HK-2 (cell line): ENCODE results near the gene HMGXB4.

Experiments used
- DNase-seq: peaks from one replicate; pipeline ENCODE4 v3.0.0-alpha.2; 2018; ENCODE audit not compliant: unreplicated experiment

The HMGXB4 gene

GRCh38 chr22:35326854-35327562, 69.7 kb downstream of the HMGXB4 start:
- no peak for DNase-seq

DNA sequence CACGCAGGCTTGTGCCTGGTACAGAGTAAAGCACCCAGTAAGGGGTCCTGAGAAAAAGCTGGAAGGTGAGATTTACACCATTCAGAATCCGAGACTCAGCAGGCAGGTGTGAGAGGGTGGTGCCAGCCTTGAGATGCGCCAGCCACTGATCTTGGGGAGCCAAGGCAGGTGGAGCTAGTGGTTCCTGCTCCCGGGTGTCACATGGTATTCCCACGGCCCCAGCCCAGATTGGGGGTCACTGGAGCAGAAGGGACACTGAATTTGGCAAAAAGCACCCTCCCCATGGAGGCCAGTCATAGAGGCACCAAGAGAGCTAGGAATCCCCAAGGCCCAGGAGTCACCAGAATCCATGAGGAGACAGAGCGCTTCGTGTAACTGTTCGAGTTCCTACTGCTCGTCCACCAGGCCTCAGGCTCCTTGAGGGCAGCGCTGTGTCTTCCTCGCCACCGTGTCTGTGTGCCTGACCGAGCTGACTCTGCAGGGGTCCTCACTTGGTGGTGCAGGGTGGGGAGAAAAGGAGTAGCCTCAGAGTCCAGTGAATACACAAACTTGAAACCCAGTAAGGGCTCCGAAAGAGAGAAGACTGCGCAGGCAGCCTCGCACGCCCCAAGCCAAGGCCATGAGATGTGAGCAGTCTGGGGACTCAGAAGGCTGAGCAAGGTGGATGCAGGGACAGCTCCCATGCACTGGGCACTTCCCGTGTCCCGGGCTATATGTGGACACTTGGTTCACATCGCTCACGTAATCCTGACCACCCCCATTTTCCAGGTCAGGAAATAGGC, 70.6 kb downstream of the HMGXB4 start:
- DNase-seq, result no peak

DNA sequence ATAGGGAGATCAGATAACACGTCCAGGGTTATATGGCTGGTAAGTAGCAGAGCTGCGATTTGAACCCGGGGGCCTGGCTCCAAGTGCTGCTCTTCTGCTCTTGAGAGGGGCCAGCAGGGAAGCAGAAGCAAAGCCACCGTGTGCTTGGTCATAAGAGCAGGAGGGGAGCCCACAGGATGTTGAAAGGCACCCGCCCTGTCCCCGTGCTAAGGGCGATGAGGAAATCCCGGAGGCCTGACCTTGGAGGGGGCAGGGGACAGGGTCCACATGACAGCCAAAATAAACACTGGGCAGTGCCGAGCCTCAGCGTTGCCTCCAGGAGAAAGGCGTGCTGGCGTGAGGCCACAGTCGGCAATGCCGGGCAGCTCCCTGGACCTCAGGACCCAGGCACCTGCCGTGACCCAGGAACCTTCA, 71.2 kb downstream of the HMGXB4 start:
- DNase-seq, result no peak

DNA sequence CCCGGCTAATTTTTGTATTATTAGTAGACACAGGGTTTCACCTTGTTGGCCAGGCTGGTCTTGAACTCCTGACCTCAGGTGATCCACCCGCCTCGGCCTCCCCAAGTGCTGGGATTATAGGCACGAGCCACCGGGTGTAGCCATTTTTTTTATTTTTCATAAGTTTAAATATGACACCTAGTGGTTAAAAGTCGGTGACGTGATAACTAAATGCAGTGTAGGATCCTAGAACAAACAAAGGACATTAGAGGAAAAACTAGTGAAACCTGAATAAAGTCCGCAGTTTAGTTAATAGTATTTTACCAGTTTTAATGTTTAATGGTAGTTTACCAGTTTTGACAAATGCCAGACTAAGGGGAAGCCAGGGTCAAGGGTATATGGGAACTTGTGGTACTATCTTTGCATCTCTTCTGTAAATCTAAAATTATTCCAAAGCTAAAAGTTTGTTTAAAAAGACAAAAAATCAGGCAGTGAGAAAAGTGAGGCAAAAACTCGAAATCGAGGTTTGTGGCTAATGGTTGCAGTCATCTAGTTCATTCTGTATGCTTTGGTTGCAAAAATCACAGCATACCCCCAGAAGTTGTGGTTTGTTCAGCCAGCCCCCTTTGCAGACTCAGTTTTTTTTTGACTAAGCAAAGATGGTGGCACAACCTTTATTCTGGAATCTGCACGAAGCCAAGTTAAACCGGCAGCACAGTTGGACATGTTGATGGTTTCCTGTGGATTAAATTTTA, 72.0 kb downstream of the HMGXB4 start:
- DNase-seq, result no peak

DNA sequence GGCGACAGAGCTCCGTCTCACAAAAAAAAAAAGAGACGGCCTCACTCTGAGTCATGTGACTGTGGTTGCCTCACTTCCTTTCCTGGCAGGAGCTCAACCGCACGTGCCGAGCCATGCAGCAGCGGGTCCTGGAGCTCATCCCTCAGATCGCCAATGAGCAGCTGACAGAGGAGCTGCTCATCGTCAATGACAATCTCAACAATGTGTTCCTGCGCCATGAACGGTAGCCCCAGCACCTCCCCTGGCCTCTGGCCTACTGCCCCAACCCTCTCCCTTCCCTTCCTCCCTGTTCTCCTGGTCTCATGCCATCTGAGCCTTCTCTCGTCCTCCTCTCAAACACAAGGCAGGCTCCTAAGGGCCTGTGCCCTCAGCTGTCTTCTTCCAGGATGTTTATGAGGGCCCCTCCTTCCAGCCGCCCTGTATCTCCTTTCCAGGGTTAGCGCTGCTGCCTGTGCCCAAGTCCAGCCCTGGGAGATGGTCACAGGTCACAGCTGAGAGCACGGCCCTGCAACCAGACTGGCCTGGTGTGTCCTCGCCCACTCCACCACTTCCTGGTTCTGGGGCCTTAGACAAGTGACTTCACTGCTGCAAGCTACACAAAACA, 73.1 kb downstream of the HMGXB4 start:
- peak; percentile 73 for DNase-seq

- no peak for DNase-seq
Observed at GRCh38 chr22:35332278-35332677, 75.0 kb downstream of the HMGXB4 start.

DNA sequence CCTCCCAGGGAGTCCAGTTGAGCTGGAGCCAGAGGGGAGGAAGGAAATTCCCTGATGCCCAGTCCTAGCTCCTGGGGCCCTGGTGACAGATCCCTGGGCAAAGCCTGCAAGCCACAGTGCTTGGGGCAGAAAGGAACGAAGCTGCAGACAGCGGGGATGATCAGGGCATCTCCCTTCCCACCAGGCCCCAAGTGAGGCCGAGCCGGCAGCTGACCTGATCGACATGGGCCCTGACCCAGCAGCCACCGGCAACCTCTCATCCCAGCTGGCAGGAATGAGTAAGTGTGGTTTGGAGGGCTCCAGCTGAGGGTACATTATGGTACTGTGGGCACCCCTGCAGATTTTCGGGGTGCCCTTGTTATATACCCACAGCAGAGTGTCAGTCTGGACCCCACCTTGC, 75.9 kb downstream of the HMGXB4 start:
- no peak for DNase-seq

GRCh38 chr22:35334004-35334403, 76.7 kb downstream of the HMGXB4 start:
- no peak for DNase-seq

DNA sequence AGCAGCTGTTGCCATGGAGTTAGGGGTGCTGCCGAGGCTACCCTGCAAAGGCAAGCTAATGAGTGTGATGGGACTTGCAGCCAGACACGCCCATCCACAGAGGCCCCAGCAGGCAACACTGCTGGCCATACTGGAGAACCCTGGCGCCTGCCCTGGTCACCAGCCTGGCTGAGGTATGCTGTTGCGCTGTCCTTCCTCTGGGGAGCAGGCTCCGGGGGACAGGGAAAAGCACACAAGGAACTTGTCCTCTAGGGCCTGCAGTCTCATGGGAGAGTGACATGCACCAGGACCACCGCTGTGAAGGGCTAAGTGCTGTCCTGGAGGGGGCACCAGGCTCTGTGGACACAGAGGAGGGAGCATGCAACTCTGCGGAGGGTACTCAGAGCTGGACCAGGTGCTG, 78.2 kb downstream of the HMGXB4 start:
- DNase-seq, result no peak

DNA sequence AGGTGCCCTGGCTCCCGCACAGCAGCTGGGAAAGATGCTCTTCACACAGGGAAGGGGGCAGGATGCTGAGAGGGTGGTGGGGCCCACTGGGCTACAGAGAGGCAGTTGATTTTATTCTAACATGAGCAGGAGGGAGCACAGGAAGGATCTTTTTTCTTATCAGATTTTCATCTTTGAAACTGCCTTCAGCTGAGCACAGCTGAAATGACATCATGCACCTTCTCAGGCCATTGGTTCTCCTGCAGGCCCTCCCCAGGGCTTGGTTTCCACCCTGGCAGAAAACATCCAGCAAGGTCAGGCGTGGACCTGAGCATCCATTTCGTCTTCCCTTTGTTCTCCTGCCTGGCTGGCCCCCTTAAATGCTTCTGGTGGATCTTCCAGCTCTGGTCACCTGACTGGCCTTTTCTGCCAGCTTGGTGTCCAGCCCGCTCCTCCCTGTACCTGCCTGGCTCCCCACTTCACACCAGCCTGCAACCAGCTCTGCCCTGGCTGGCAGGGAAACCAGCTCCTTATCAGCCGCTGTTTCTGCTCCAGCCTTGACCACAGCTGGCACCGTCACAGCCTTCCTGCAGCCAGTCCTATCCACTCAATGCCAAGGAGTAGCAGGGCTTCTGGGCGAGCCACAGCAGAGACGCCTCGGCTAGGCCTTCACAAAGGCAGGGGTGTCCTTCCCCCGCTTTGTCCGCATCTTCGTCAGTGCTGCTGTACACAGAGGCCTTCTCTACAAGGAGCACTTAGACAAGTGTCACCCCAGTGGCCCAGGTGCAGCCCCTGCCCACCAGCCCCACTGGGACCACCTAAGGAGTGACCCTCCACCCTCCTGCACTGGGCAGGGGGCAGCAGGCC, 78.9 kb downstream of the HMGXB4 start:
- no peak for DNase-seq

DNA sequence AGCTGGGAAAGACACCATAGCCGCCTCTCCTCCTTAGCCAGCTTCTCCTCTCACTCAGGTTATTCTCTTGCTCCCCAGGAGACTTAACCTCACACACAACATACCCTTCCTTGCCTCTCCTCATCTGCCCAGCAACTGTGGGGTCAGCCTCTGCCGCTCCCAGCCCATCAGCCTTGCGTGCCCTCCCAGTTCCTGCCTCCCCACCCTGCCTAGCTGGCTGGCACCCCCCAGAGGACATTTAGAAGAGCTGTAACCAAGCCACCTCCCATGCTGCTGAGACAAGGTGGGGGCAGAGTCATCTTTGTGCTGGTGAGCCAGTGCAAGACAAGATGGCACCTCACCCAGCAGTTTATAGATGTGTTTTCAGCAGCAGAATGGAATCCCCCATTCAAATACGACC, 80.6 kb downstream of the HMGXB4 start:
- DNase-seq, result peak; percentile 28

DNA sequence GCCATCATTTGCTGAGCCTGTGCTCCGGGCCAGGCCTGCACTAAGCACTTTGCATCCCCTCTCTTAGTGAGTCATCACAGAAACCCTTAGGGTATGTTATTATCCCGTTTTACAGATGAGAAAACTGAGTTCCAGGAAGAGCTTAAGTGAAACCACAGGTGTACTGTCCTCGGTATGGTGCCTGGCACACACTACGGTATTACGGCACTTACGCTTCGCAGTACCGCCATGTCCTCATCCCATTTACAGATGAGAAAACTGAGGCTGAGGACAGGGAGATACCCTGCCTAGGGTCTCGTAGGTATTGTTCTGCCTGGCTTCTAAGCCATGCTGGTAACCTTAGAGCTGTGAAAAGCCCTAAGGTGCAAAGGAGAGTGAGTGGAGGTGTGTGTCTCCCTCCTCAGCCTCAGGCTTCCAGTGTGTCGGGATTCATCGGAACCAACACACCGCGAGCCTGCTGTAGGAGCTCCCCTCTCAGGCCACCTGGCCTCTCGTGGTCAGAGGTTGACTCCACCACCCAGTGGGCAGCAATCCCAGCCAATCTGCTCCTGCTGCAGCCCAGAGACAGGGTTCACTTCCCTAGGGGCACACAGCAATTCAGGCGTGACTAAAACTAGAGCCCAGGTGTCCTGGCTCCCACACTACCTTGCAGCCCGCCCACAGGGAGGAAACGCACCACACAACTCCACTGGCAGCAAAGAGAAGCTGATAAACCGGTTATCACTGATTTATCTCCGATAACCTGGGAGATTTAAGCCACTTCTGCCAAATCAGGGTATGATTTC, 84.0 kb downstream of the HMGXB4 start:
- no peak for DNase-seq

DNA sequence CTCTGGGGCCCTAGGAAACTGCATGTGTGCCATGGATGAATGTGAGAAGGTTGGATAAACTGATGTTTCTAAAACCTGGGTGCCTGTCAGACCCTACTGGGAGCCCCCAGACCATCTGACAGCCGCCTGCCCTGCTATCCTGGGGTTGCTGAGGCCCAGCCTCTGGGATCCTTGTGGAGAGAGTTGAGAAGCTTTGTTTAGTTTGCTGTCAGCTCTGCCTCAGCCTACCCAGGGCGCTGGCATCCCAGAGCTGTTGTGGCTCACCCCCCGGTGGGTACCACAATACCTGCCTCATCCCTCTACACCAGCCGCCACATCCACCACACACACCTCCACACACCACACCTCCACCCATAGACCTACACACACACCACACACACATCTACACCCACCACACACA, 85.1 kb downstream of the HMGXB4 start:
- no peak for DNase-seq

- no peak for DNase-seq
Observed at GRCh38 chr22:35343664-35344550, 86.6 kb downstream of the HMGXB4 start.

GRCh38 chr22:35344956-35345690, 87.8 kb downstream of the HMGXB4 start:
- DNase-seq, result no peak
